Epidermal melanocyte (primary cell): ENCODE measurements around the gene SH3PXD2A.

Experiments used
- DNase-seq: peaks from one replicate; pipeline ENCODE4 v3.0.0; 2011; ENCODE audit warnings: low spot score; ENCODE audit not compliant: insufficient read length

The SH3PXD2A gene

GRCh38 chr10:103876155-103876554 is 20.8 kb upstream of the SH3PXD2A start:
- no peak for DNase-seq

- DNase-seq, result no peak
Observed at GRCh38 chr10:103874730-103875129, 19.4 kb upstream of the SH3PXD2A start.

GRCh38 chr10:103872137-103872931 is 17.0 kb upstream of the SH3PXD2A start:
- DNase-seq, result no peak

- DNase-seq, result no peak
Observed at GRCh38 chr10:103871006-103871405, 15.6 kb upstream of the SH3PXD2A start.

- DNase-seq, result no peak
Observed at GRCh38 chr10:103870516-103870915, 15.1 kb upstream of the SH3PXD2A start.

GRCh38 chr10:103869336-103869735 is 14.0 kb upstream of the SH3PXD2A start:
- DNase-seq, result no peak

GRCh38 chr10:103868200-103868599 is 12.8 kb upstream of the SH3PXD2A start:
- no peak for DNase-seq

- no peak for DNase-seq
Observed at GRCh38 chr10:103861505-103861904, 6.1 kb upstream of the SH3PXD2A start.

GRCh38 chr10:103859161-103860086 is 4.0 kb upstream of the SH3PXD2A start:
- peak; percentile 85 for DNase-seq

GRCh38 chr10:103858360-103858759 is 3.0 kb upstream of the SH3PXD2A start:
- no peak for DNase-seq

- no peak for DNase-seq
Observed at GRCh38 chr10:103856797-103857170, 1.4 kb upstream of the SH3PXD2A start.

GRCh38 chr10:103855852-103856796 is 748 bp upstream of the SH3PXD2A start:
- DNase-seq, result no peak

- no peak for DNase-seq
Observed at GRCh38 chr10:103854686-103855391, 537 bp downstream of the SH3PXD2A start.

GRCh38 chr10:103854265-103854685 is 1.1 kb downstream of the SH3PXD2A start:
- no peak for DNase-seq

GRCh38 chr10:103853428-103854264 is 1.7 kb downstream of the SH3PXD2A start:
- no peak for DNase-seq

- no peak for DNase-seq
Observed at GRCh38 chr10:103852856-103853255, 2.5 kb downstream of the SH3PXD2A start.

GRCh38 chr10:103852189-103852711 is 3.1 kb downstream of the SH3PXD2A start:
- DNase-seq, result no peak

GRCh38 chr10:103851261-103851660 is 4.1 kb downstream of the SH3PXD2A start:
- no peak for DNase-seq

- no peak for DNase-seq
Observed at GRCh38 chr10:103850572-103850895, 4.8 kb downstream of the SH3PXD2A start.
